ENCODE data around the gene SLC7A10. TPM values are rescaled to one million over a fixed set of nuclear protein-coding genes. Genes with fewer than 3 reads are reported as not detected.
"Not testable (repeated sequence)": the region's sequence is repeated elsewhere in the genome, so short reads cannot be mapped to it uniquely, and the experiment has no call there.

Gene SLC7A10
- total RNA-seq, 2 donors from 2014 or later = not detected

GRCh38 chr19:33175886-33176669, 49.6 kb downstream of the SLC7A10 start:
- H3K4me3 Mint-ChIP-seq = peak overlapping the region; percentile 93 to 96
- no peaks in the 10 kb centered on the region for H3K9me3 Mint-ChIP-seq
- H3K27ac Mint-ChIP-seq = peak overlapping the region; percentile 100
- H3K36me3 Mint-ChIP-seq (ENCODE audit: insufficient read depth in 2 of 2) = peaks cover 0 to 7% of the 10 kb centered on the region in 2 donors
- ATAC-seq (replicated peaks in 1 of 2) (no peak), DNase-seq (no peak)
- H3K27me3 Mint-ChIP-seq (ENCODE audit: low read depth) = peaks cover 4% of the 10 kb centered on the region
- peaks cover 49% of the 10 kb centered on the region for H3K4me1 Mint-ChIP-seq (ENCODE audit: low read depth)

GRCh38 chr19:33175156-33175782, 50.4 kb downstream of the SLC7A10 start:
- Mint-ChIP-seq H3K36me3 (ENCODE audit: insufficient read depth in 2 of 2) (peaks cover 0 to 7% of the 10 kb centered on the region in 2 donors), H3K27ac (no peak overlapping the region), H3K9me3 (no peaks in the 10 kb centered on the region), H3K4me1 (ENCODE audit: low read depth) (peaks cover 49% of the 10 kb centered on the region), H3K27me3 (ENCODE audit: low read depth) (peaks cover 4% of the 10 kb centered on the region), H3K4me3 (peak overlapping the region; percentile 93 to 96)
- DNase-seq = no peak
- no peak for ATAC-seq (replicated peaks in 1 of 2)

- Mint-ChIP-seq H3K4me3 (no peak overlapping the region), H3K9me3 (peaks cover 0 to under 1% of the 10 kb centered on the region in 2 donors), H3K27ac (no peak overlapping the region), H3K36me3 (ENCODE audit: insufficient read depth in 2 of 2) (peaks cover 2 to 7% of the 10 kb centered on the region in 2 donors), H3K4me1 (ENCODE audit: low read depth) (peaks cover 46% of the 10 kb centered on the region), H3K27me3 (ENCODE audit: low read depth) (peaks cover 1% of the 10 kb centered on the region)
- no peak for ATAC-seq (replicated peaks in 1 of 2)
- no peak for DNase-seq
These were observed 51.5 kb downstream of the SLC7A10 start for GRCh38 chr19:33174186-33174585.

GRCh38 chr19:33171916-33172359, 53.7 kb downstream of the SLC7A10 start:
- H3K4me3 Mint-ChIP-seq = no peak overlapping the region
- H3K36me3 Mint-ChIP-seq (ENCODE audit: insufficient read depth in 2 of 2) = peaks cover 12 to 14% of the 10 kb centered on the region in 2 donors
- peaks cover 3 to 9% of the 10 kb centered on the region in 2 donors for H3K9me3 Mint-ChIP-seq
- H3K27ac Mint-ChIP-seq = no peak overlapping the region
- DNase-seq (no peak), ATAC-seq (replicated peaks in 1 of 2) (no peak)
- no peaks in the 10 kb centered on the region for H3K27me3 Mint-ChIP-seq (ENCODE audit: low read depth)
- H3K4me1 Mint-ChIP-seq (ENCODE audit: low read depth) = peaks cover 32% of the 10 kb centered on the region

- ATAC-seq (replicated peaks in 1 of 2) = no peak
These were observed 54.3 kb downstream of the SLC7A10 start for GRCh38 chr19:33171222-33171795.

GRCh38 chr19:33168528-33168927, 57.1 kb downstream of the SLC7A10 start:
- peaks cover 9 to 14% of the 10 kb centered on the region in 2 donors for H3K36me3 Mint-ChIP-seq (ENCODE audit: insufficient read depth in 2 of 2)
- H3K27ac Mint-ChIP-seq = no peak overlapping the region
- peaks cover 3 to 9% of the 10 kb centered on the region in 2 donors for H3K9me3 Mint-ChIP-seq
- H3K27me3 Mint-ChIP-seq (ENCODE audit: low read depth) = no peaks in the 10 kb centered on the region
- no peak overlapping the region for H3K4me3 Mint-ChIP-seq
- ATAC-seq (replicated peaks in 1 of 2) = no peak
- peaks cover 9% of the 10 kb centered on the region for H3K4me1 Mint-ChIP-seq (ENCODE audit: low read depth)
- DNase-seq = no peak

More at GRCh38 chr19:33171222-33171795, 54.3 kb downstream of the SLC7A10 start:
- Mint-ChIP-seq H3K4me3 (no peak overlapping the region), H3K27ac (no peak overlapping the region), H3K4me1 (ENCODE audit: low read depth) (peaks cover 28% of the 10 kb centered on the region), H3K27me3 (ENCODE audit: low read depth) (no peaks in the 10 kb centered on the region), H3K9me3 (peaks cover 3 to 9% of the 10 kb centered on the region in 2 donors), H3K36me3 (ENCODE audit: insufficient read depth in 2 of 2) (peaks cover 9 to 14% of the 10 kb centered on the region in 2 donors)
- DNase-seq = no peak

- H3K36me3 Mint-ChIP-seq (ENCODE audit: insufficient read depth in 2 of 2) = peaks cover 8 to 14% of the 10 kb centered on the region in 2 donors
- H3K27me3 Mint-ChIP-seq (ENCODE audit: low read depth) = no peaks in the 10 kb centered on the region
- H3K9me3 Mint-ChIP-seq = peaks cover 3 to 9% of the 10 kb centered on the region in 2 donors
- peaks cover 3% of the 10 kb centered on the region for H3K4me1 Mint-ChIP-seq (ENCODE audit: low read depth)
- H3K27ac Mint-ChIP-seq = no peak overlapping the region
- H3K4me3 Mint-ChIP-seq = no peak overlapping the region
- no peak for ATAC-seq (replicated peaks in 1 of 2)
- no peak for DNase-seq
These were observed 58.2 kb downstream of the SLC7A10 start for GRCh38 chr19:33167438-33167837.

- H3K27me3 Mint-ChIP-seq (ENCODE audit: low read depth); H3K4me3 Mint-ChIP-seq; DNase-seq; H3K27ac Mint-ChIP-seq; H3K9me3 Mint-ChIP-seq: not testable (repeated sequence)
- ATAC-seq (replicated peaks in 1 of 2) = peak in 1 of 2 donors; percentile 13
- Mint-ChIP-seq H3K36me3 (ENCODE audit: insufficient read depth in 2 of 2) (peaks cover 7 to 14% of the 10 kb centered on the region in 2 donors), H3K4me1 (ENCODE audit: low read depth) (peaks cover 10% of the 10 kb centered on the region)
These were observed 59.6 kb downstream of the SLC7A10 start for GRCh38 chr19:33166037-33166436.

GRCh38 chr19:33163481-33163880, 62.2 kb downstream of the SLC7A10 start:
- no peak for DNase-seq
- Mint-ChIP-seq H3K36me3 (ENCODE audit: insufficient read depth in 2 of 2) (peaks cover 6 to 8% of the 10 kb centered on the region in 2 donors), H3K27me3 (ENCODE audit: low read depth) (no peaks in the 10 kb centered on the region), H3K4me3 (no peak overlapping the region), H3K4me1 (ENCODE audit: low read depth) (peaks cover 27% of the 10 kb centered on the region), H3K9me3 (peaks cover 3 to 7% of the 10 kb centered on the region in 2 donors), H3K27ac (no peak overlapping the region)
- no peak for ATAC-seq (replicated peaks in 1 of 2)

GRCh38 chr19:33161201-33161600, 64.4 kb downstream of the SLC7A10 start:
- ATAC-seq (replicated peaks in 1 of 2) (no peak), DNase-seq (no peak)
- no peak overlapping the region for H3K4me3 Mint-ChIP-seq
- H3K4me1 Mint-ChIP-seq (ENCODE audit: low read depth) = peaks cover 33% of the 10 kb centered on the region
- H3K36me3 Mint-ChIP-seq (ENCODE audit: insufficient read depth in 2 of 2) = peaks cover 0 to 1% of the 10 kb centered on the region in 2 donors
- H3K27me3 Mint-ChIP-seq (ENCODE audit: low read depth) = no peaks in the 10 kb centered on the region
- no peak overlapping the region for H3K27ac Mint-ChIP-seq
- peaks cover 0 to 4% of the 10 kb centered on the region in 2 donors for H3K9me3 Mint-ChIP-seq

- Mint-ChIP-seq H3K4me3 (peak overlapping the region; percentile 52 to 78), H3K9me3 (peaks cover 0 to 4% of the 10 kb centered on the region in 2 donors), H3K27ac (no peak overlapping the region), H3K4me1 (ENCODE audit: low read depth) (peaks cover 33% of the 10 kb centered on the region), H3K36me3 (ENCODE audit: insufficient read depth in 2 of 2) (peaks cover 0 to 1% of the 10 kb centered on the region in 2 donors), H3K27me3 (ENCODE audit: low read depth) (no peaks in the 10 kb centered on the region)
- DNase-seq (no peak), ATAC-seq (replicated peaks in 1 of 2) (no peak)
These were observed 65.8 kb downstream of the SLC7A10 start for GRCh38 chr19:33159893-33160292.

GRCh38 chr19:33159149-33159548, 66.5 kb downstream of the SLC7A10 start:
- Mint-ChIP-seq H3K27ac (no peak overlapping the region), H3K4me1 (ENCODE audit: low read depth) (peaks cover 33% of the 10 kb centered on the region)
- ATAC-seq (replicated peaks in 1 of 2) = no peak

More at GRCh38 chr19:33159149-33159548, 66.5 kb downstream of the SLC7A10 start:
- H3K4me3 Mint-ChIP-seq = no peak overlapping the region
- peaks cover 0 to 4% of the 10 kb centered on the region in 2 donors for H3K9me3 Mint-ChIP-seq
- peaks cover 0 to 1% of the 10 kb centered on the region in 2 donors for H3K36me3 Mint-ChIP-seq (ENCODE audit: insufficient read depth in 2 of 2)
- no peak for DNase-seq
- H3K27me3 Mint-ChIP-seq (ENCODE audit: low read depth) = no peaks in the 10 kb centered on the region
